Measurements from ENCODE around the gene TNFSF11. TPM values are rescaled to one million over a fixed set of nuclear protein-coding genes. Genes with fewer than 3 reads are reported as not detected.

TNFSF11 gene
- total and polyA plus RNA-seq, 4 donors, result 0.25 to 1.3 (median 0.25) TPM

DNA sequence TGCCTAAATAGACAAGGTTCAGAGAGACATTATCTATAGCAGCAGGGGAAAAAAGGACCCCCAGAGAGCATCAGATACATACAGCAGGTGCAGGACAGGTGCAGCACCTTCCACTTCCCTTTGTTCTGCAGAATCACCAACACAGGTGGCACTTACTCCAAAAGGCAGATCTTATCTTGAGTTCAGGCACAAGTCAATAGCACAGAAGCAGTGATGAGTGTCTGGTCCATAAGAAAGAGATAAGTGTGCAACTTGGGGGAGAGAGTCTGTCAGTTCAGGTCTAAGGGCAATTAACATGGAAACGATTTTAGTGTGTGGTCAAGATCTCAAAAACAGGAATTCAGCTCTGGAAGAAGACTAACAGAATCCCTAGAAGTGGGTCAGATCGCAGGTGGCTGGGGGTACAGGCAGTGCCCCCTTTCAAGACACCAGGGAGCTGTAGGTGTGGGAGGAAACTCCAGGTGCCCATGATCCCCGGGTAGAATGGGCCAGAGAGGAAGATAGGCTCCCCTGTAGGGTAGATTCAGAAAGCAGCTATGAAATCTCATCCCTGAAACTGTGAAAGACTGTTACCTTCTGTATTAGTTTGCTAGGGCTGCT is 40.6 kb downstream of the TNFSF11 start:
- Histone ChIP-seq H3K27me3 (ENCODE audit: control insufficient read depth in 4 of 4, insufficient read depth in 4 of 4, low read length in 3 of 4) (peaks cover 0 to 3% (median 0%) of the 10 kb centered on the region in 4 donors), H3K27ac (ENCODE audit: low read depth in 1 of 2, low read length in 2 of 2) (no peak overlapping the region), H3K4me1 (ENCODE audit: control insufficient read depth in 4 of 4, insufficient read depth in 4 of 4, low read length in 3 of 4) (no peaks in the 10 kb centered on the region), H3K36me3 (ENCODE audit: control insufficient read depth in 4 of 4, insufficient read depth in 3 of 4, low read depth in 1 of 4, low read length in 3 of 4) (no peaks in the 10 kb centered on the region), H3K9ac (ENCODE audit: low read depth in 1 of 2, low read length in 2 of 2) (no peak overlapping the region), H3K9me3 (ENCODE audit: control insufficient read depth in 4 of 4, low read length in 3 of 4) (no peaks in the 10 kb centered on the region), H3K4me3 (ENCODE audit: low read depth in 1 of 3, low read length in 3 of 3) (no peak overlapping the region)
- TF ChIP-seq REST (IDR thresholded peaks at IDR 0.05) (no peak), HNF4A (conservative IDR thresholded peaks at IDR 0.05) (no peak), HNF4G (IDR thresholded peaks at IDR 0.05) (no peak), RXRA (IDR thresholded peaks at IDR 0.05) (no peak), NR2F2 (IDR thresholded peaks at IDR 0.05) (no peak), YY1 (IDR thresholded peaks at IDR 0.05) (no peak), RAD21 (IDR thresholded peaks at IDR 0.05) (no peak), EGR1 (IDR thresholded peaks at IDR 0.05; ENCODE audit: low read depth in 2 of 2) (no peak), FOXA1 (IDR thresholded peaks at IDR 0.05) (no peak), CTCF (IDR thresholded peaks at IDR 0.05; ENCODE audit: low read depth, low read length, missing input control) (no peak), GABPA (IDR thresholded peaks at IDR 0.05 in 1 of 2, conservative IDR thresholded peaks at IDR 0.05 in 1 of 2) (no peak), ATF3 (IDR thresholded peaks at IDR 0.05) (no peak), SP1 (IDR thresholded peaks at IDR 0.05) (no peak), ZBTB33 (IDR thresholded peaks at IDR 0.05) (no peak), FOXA2 (IDR thresholded peaks at IDR 0.05) (no peak), TAF1 (conservative IDR thresholded peaks at IDR 0.05) (no peak), JUND (IDR thresholded peaks at IDR 0.05) (no peak)
- TF ChIP-seq, protein P1, sequence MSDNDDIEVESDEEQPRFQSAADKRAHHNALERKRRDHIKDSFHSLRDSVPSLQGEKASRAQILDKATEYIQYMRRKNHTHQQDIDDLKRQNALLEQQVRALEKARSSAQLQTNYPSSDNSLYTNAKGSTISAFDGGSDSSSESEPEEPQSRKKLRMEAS (IDR thresholded peaks at IDR 0.05), result no peak
- no peak for DNase-seq (ENCODE audit: low spot score)
- 66% methylated on average over 3 of the region's 3 CpGs for whole genome bisulfite sequencing
